Activated naive CD8-positive, alpha-beta T cell treated with anti-CD3 and anti-CD28 coated beads for 36 hours (primary cell): Measurements from ENCODE around the gene PRDM16. TPM values are rescaled to one million over a fixed set of nuclear protein-coding genes. Genes with fewer than 3 reads are reported as not detected.
"Not testable (repeated sequence)": the region's sequence is repeated elsewhere in the genome, so short reads cannot be mapped to it uniquely, and the experiment has no call there.

Experiments
- DNase-seq: peaks from one replicate; pipeline ENCODE4 v3.0.0; 2021
- H3K27ac Mint-ChIP-seq: one replicate; pipeline ENCODE4 v1.8.0; 2022; ENCODE audit warnings: mild to moderate bottlenecking, moderate library complexity, mixed read lengths
- H3K27me3 Mint-ChIP-seq: one replicate; pipeline ENCODE4 v1.8.0; 2022; ENCODE audit warnings: mild to moderate bottlenecking, mixed read lengths
- H3K36me3 Mint-ChIP-seq: one replicate; pipeline ENCODE4 v1.8.0; 2021; ENCODE audit warnings: mild to moderate bottlenecking, mixed read lengths
- H3K4me1 Mint-ChIP-seq: one replicate; pipeline ENCODE4 v1.8.0; 2021; ENCODE audit warnings: mixed read lengths
- H3K4me3 Mint-ChIP-seq: one replicate; pipeline ENCODE4 v1.8.0; 2022; ENCODE audit warnings: mild to moderate bottlenecking, moderate library complexity, mixed read lengths
- H3K9me3 Mint-ChIP-seq: one replicate; pipeline ENCODE4 v1.8.0; 2022; ENCODE audit warnings: mixed read lengths
- total RNA-seq, 2 experiments: library from RNA; stranded (reverse); gene quantifications; one replicate each; pipeline ENCODE4 v1.2.3, GENCODE V29; 2021

PRDM16 gene
- total RNA-seq, 2 experiments from 2014 or later, result 0.06 to 0.12 TPM

DNA sequence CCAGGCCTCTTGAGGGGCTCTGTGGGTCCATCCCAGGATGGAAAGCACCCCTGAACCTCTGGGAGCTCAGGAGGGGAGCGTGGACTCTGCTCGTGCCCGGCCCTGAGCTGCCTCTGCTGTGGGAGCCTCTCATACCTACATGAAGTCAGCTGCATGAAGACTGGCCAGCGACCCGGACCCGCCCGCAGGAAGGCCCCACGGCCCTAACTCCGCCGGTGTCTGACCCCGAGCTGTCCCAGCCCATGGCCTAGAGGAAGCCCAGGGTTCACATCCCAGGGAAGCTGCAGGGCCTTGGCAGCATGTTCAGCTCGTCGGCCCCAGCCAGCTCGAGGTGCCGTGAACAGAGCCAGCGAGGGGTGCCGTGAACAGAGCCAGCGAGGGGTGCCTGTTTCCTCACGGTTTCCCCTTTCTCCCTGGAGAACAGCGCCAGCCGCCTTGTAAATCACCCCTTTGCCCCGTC is 207.4 kb downstream of the PRDM16 start:
- Mint-ChIP-seq H3K4me3 (no peak overlapping the region), H3K27me3 (no peaks in the 10 kb centered on the region), H3K9me3 (no peaks in the 10 kb centered on the region), H3K27ac (no peak overlapping the region), H3K36me3 (no peaks in the 10 kb centered on the region), H3K4me1 (no peaks in the 10 kb centered on the region)
- no peak for DNase-seq

DNA sequence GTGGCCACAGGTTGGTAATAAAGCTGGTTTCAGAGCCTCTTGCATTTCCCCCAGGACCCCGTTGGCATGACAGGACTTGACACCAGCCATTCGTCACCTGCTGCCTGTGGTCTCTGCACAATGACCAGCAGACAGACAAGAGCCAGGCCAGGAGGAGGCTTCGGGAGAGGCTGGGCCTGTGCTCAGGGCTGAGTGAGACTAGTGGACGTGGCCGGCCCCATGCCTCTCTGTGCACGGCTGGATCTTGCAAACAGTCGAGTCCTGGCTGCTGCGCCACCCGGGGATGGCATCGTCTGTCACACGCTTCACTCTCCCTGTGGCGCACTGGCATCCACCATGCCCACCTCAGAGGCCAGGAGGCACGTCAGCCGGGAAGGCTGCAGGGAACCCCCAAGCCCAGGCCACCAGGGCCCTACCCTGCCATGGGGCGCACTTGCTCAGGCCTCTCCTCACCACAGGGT is 208.0 kb downstream of the PRDM16 start:
- no peak for DNase-seq
- H3K4me1 Mint-ChIP-seq, result no peaks in the 10 kb centered on the region
- no peaks in the 10 kb centered on the region for H3K27me3 Mint-ChIP-seq
- no peaks in the 10 kb centered on the region for H3K36me3 Mint-ChIP-seq
- H3K4me3 Mint-ChIP-seq, result no peak overlapping the region
- H3K27ac Mint-ChIP-seq, result no peak overlapping the region
- no peaks in the 10 kb centered on the region for H3K9me3 Mint-ChIP-seq

DNA sequence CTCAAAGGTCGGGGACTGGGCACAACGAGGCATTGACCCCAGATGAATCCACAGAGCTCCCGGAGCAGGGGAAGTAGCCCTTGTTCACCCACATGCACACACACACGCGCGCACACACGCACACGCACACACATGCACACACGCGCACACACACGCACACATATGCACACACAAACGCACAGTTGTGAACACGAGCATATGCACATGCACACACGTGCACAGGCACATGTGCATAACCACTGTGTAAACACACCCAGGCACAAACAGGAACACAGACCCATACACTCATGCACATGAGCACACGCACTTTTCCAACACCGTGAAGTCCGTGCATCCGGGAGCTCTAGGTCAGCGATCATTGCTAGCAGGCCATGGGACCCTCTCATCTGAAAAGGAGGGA is 208.6 kb downstream of the PRDM16 start:
- no peaks in the 10 kb centered on the region for H3K4me1 Mint-ChIP-seq
- DNase-seq, result no peak
- no peaks in the 10 kb centered on the region for H3K36me3 Mint-ChIP-seq
- no peaks in the 10 kb centered on the region for H3K27me3 Mint-ChIP-seq
- no peak overlapping the region for H3K4me3 Mint-ChIP-seq
- H3K27ac Mint-ChIP-seq, result no peak overlapping the region
- H3K9me3 Mint-ChIP-seq, result no peaks in the 10 kb centered on the region

DNA sequence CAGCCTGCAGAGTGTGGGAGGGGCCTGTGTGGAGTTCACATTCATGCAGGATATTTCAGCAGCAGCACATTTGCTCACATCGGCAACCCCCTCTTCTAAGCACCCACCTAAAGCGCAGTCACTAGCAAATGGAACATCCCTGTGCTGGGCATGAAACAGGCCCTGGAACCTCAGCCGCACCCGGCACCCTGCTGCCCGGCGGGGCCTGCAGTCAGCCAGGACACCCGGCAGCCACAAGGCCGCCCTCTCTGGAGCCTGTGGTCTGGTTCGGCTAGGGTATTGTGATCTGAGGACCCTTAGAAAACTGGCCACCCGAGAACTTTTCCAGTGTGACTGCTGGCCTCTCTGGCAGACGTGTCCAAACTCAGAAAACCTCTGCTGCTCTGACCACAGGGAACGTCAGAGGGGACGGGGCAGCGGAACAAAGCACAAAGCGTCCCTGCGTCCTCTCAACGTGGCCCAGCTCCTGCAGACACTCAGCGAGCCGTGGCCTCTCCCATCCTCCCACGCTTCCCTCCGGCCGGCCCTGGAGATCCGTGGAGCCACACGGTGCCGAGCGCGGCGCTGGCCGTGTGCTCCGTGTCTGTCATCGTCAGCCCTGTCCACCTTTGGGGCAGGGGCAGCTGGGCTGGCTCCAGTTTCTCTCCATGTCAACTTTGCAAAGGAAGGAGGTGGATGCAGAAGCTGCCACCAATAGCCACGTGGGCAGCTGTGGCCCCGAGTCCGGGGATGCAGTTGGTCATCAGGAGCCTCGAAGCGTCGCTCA is 209.6 kb downstream of the PRDM16 start:
- DNase-seq, result no peak
- Mint-ChIP-seq H3K9me3 (no peaks in the 10 kb centered on the region), H3K4me3 (no peak overlapping the region), H3K4me1 (no peaks in the 10 kb centered on the region), H3K27me3 (peaks cover 4% of the 10 kb centered on the region), H3K27ac (no peak overlapping the region), H3K36me3 (no peaks in the 10 kb centered on the region)

DNA sequence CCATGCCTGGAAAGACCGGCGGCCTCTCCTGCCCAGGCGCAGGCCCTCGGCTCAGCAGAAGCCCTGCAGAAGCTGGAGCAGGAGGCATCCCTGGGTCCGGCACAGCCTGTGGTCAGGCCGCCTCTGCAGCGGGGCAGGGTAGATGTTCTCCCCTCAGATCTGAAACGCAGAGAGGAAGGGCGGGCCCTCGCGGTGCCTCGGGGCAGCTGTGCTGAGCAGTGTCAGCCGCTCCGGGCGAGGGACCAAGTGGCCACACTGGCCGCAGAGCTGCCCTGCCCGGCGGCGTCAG is 210.1 kb downstream of the PRDM16 start:
- Mint-ChIP-seq H3K27me3 (peaks cover 5% of the 10 kb centered on the region), H3K4me1 (no peaks in the 10 kb centered on the region), H3K36me3 (no peaks in the 10 kb centered on the region), H3K4me3 (no peak overlapping the region), H3K27ac (no peak overlapping the region), H3K9me3 (no peaks in the 10 kb centered on the region)
- no peak for DNase-seq

DNA sequence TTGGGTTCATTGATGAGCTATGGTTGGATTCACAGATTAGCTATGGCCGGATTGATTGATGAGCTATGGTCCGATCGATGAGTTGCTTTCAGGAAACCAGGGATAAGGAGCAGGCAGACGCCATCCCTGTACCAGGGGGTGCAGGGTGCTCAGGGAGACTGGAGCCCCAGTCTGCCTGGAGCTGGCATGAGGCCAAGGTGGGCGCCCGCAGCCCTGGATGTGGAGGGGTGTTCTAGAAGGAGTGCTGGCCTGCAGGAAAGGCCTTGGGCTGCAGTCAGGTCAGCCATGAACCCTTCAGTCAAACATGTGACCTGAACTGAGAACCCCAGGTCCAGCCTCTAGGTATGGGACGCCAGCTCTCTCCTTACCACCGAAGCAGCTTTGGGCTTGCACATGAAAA is 212.7 kb downstream of the PRDM16 start:
- no peak overlapping the region for H3K27ac Mint-ChIP-seq
- H3K4me1 Mint-ChIP-seq, result no peaks in the 10 kb centered on the region
- no peaks in the 10 kb centered on the region for H3K9me3 Mint-ChIP-seq
- H3K4me3 Mint-ChIP-seq, result no peak overlapping the region
- no peak for DNase-seq
- peaks cover 5% of the 10 kb centered on the region for H3K27me3 Mint-ChIP-seq
- H3K36me3 Mint-ChIP-seq, result no peaks in the 10 kb centered on the region

DNA sequence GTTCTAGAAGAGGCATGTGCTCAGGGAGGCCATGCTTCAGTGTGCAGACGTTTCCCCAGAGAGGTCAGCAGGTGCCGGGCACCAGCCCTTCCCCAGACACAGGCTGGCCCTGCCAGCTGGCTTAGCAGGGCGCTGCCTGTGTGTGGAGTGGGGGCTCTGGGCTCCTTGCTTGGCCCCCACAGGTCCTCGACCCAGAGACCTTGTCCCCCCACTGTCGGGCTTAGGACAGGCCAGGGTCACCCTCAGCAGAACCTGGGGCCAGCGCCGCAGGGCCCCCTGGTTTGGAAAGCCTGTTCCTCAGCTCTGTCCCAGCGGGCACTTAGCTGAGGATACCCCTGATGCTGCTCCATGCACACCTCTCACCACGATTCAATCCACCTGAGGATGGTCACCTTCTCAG is 213.2 kb downstream of the PRDM16 start:
- no peaks in the 10 kb centered on the region for H3K36me3 Mint-ChIP-seq
- no peaks in the 10 kb centered on the region for H3K4me1 Mint-ChIP-seq
- peaks cover 5% of the 10 kb centered on the region for H3K27me3 Mint-ChIP-seq
- H3K4me3 Mint-ChIP-seq, result no peak overlapping the region
- H3K9me3 Mint-ChIP-seq, result no peaks in the 10 kb centered on the region
- no peak overlapping the region for H3K27ac Mint-ChIP-seq
- DNase-seq, result no peak

DNA sequence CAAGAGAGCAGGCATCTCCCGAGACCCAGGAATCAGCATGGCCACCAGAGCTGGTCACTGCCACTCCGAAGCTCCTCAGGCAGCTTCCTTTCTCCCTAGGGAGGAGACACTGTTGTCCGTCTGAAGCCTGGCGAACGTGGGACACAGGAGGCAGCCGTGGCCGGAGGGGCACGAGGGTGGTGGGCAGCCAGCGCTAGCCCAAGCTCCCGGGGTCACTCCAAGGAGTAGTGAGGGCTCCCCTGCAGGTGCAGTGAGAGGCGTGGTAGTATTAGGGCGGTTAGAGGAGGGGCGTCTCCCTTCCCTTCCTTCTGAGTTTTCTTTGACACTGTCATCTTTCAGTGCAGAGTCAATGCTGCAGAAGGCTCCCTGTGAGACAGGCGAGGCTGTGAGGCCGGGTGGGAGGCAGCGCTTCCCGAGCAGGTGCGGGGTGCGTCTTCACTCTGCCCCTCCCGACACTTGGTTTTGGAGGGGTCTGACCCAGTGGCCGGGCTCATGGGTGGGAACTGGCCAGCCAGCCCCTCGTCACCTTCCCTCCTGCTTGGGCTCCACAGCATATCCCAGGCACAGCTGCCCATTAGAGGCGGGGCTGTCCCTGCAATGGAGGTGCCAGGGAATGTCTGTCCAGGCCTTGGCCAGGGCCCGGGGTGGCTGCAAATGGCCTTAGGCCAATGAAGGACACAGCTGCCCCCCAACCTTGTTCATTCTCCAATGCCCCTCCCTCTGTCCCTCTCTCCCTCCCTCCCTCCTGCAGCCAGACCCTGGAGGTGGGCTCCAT is 213.8 kb downstream of the PRDM16 start:
- DNase-seq, result no peak
- Mint-ChIP-seq H3K27me3 (peaks cover 5% of the 10 kb centered on the region), H3K4me1 (no peaks in the 10 kb centered on the region), H3K36me3 (no peaks in the 10 kb centered on the region), H3K4me3 (no peak overlapping the region), H3K27ac (no peak overlapping the region), H3K9me3 (no peaks in the 10 kb centered on the region)

DNA sequence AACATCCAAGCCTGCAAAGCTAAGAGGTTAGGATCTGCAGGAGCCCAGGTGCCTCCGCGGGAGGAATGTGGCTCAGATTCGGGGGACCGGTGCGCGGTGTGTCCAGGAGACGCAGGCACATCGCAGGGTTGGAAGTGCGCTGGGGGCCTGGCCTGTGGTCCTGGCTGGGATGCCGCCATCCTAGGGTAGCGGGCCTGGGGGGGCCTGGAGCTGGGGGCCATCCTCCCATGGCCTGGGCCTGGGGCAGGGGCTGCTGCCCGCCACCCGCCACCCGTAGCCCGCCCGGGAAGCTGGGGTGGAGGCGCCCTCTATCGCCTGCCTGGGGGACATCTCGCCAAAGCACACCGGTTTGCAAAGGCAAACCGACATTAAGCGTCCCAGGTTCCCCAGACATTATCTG is 214.8 kb downstream of the PRDM16 start:
- peak; percentile 21 for DNase-seq
- Mint-ChIP-seq H3K27ac (no peak overlapping the region), H3K4me1 (no peaks in the 10 kb centered on the region), H3K27me3 (peaks cover 5% of the 10 kb centered on the region), H3K4me3 (no peak overlapping the region), H3K9me3 (no peaks in the 10 kb centered on the region), H3K36me3 (no peaks in the 10 kb centered on the region)

DNA sequence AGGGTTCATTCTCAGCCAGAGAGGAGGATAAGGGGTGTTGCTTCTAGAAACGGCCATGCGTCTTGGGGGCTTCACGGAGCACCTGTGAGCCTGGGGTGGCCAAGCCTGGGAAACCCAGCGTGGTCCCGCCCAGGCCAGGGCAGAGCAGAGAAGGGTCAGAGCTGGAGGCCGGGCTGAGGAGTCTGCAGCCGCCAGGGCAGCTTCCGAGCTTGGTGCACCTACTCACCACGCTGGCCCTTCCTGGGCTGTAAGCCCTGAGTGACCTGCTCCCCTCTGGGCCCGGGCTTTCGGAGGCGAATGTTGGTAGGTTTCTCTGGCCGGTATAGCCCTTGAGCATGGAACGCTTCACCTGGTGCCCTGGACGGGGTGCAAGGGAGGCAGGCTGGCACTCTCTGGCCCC is 215.7 kb downstream of the PRDM16 start:
- Mint-ChIP-seq H3K4me3 (no peak overlapping the region), H3K36me3 (no peaks in the 10 kb centered on the region), H3K27ac (no peak overlapping the region)

DNA sequence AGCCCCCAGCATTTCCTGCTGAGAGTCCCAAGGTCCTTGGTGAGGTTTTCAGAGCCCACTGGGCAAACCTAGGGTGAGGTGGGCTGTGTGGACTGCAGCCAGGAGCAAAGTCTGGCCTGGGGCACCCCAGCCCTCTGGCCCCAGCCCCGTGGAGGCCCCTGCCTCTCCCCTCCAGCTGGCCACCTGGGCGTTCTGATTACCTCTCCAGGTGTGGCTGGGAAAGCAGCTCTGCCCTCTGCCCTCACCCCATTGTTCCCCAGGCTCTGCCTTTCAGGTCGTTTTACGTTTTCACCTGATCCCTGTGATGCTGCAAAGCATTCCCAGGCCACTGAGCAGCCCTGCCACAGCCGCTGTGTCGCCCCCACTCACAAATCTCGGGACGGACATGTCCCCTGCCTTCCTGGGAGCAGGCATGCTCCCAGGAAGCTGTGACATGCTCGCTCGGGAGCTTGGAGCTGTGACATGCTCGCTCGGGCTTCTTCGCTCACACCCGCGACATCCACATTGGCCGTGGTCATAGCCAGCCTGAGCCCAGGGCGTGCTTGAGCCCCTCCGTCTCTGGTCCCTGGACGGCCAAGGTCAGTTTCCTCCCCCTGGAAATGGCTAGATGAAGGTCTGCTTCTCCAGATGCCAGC is 216.2 kb downstream of the PRDM16 start:
- H3K4me3 Mint-ChIP-seq, result no peak overlapping the region
- no peaks in the 10 kb centered on the region for H3K4me1 Mint-ChIP-seq
- H3K36me3 Mint-ChIP-seq, result no peaks in the 10 kb centered on the region
- H3K27ac Mint-ChIP-seq, result no peak overlapping the region
- no peak for DNase-seq
- H3K27me3 Mint-ChIP-seq, result peaks cover 5% of the 10 kb centered on the region
- no peaks in the 10 kb centered on the region for H3K9me3 Mint-ChIP-seq

More for the DNA sequence above, 215.7 kb downstream of the PRDM16 start:
- Mint-ChIP-seq H3K27me3 (peaks cover 5% of the 10 kb centered on the region), H3K9me3 (no peaks in the 10 kb centered on the region), H3K4me1 (no peaks in the 10 kb centered on the region)
- DNase-seq, result no peak

DNA sequence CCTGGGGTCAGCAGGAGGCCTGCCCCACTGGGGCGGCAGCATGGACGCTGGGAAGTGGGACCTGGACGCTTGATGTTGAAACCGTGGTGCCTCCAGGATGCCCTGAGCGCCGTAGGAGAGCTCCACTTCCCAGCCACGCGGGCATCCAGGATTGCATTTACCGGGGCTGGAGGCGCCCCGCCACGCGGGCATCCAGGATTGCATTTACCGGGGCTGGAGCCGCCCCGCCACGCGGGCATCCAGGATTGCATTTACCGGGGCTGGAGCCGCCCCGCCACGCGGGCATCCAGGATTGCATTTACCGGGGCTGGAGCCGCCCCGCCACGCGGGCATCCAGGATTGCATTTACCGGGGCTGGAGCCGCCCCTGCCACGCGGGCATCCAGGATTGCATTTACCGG is 218.1 kb downstream of the PRDM16 start:
- not testable (repeated sequence) for H3K9me3 Mint-ChIP-seq, H3K36me3 Mint-ChIP-seq, H3K27me3 Mint-ChIP-seq, DNase-seq, H3K4me1 Mint-ChIP-seq, H3K27ac Mint-ChIP-seq, H3K4me3 Mint-ChIP-seq

DNA sequence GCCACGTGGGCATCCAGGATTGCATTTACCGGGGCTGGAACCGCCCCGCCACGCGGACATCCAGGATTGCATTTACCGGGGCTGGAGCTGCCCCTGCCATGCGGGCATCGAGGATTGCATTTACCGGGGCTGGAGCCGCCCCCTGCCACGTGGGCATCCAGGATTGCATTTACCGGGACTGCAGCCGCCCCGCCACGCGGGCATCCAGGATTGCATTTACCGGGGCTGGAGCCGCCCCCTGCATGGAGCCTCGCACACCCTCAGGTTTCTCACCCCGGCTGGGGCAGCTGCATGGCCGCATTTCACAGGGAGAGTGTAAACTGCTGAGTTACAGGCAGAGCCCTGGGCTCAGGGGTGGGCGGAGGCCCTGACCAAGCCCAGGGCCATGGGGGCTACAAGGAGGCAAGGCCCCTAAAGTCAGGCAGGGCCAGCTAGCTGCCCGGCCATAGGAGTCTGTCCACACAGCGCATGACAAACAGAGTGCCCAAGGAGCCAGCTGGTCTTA is 218.7 kb downstream of the PRDM16 start:
- no peak overlapping the region for H3K27ac Mint-ChIP-seq
- no peak overlapping the region for H3K4me3 Mint-ChIP-seq
- peaks cover 5% of the 10 kb centered on the region for H3K27me3 Mint-ChIP-seq
- H3K4me1 Mint-ChIP-seq, result no peaks in the 10 kb centered on the region
- no peaks in the 10 kb centered on the region for H3K9me3 Mint-ChIP-seq
- DNase-seq, result no peak
- no peaks in the 10 kb centered on the region for H3K36me3 Mint-ChIP-seq

DNA sequence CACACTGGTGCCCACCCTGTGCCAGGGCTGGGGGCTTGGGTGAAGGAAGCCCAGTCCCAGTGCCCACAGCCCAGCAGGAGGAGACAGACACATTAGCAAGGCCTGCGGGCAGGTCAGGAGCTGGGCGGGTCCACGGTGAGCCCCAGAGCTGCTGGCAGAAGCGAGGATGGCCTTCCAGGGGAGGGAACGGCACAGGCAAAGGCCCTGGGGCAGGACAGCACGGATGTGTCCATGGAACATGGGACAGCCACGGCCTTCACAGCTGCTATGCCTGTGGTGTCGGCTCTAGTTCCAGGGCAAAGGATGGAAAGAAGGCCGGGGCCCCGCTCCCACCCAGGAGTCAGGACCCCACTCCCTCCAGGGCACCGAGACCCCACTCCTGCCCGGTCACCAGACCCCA is 220.5 kb downstream of the PRDM16 start:
- H3K27me3 Mint-ChIP-seq, result no peaks in the 10 kb centered on the region
- H3K27ac Mint-ChIP-seq, result no peak overlapping the region
- no peaks in the 10 kb centered on the region for H3K36me3 Mint-ChIP-seq
- DNase-seq, result no peak
- H3K9me3 Mint-ChIP-seq, result no peaks in the 10 kb centered on the region
- no peaks in the 10 kb centered on the region for H3K4me1 Mint-ChIP-seq
- no peak overlapping the region for H3K4me3 Mint-ChIP-seq

DNA sequence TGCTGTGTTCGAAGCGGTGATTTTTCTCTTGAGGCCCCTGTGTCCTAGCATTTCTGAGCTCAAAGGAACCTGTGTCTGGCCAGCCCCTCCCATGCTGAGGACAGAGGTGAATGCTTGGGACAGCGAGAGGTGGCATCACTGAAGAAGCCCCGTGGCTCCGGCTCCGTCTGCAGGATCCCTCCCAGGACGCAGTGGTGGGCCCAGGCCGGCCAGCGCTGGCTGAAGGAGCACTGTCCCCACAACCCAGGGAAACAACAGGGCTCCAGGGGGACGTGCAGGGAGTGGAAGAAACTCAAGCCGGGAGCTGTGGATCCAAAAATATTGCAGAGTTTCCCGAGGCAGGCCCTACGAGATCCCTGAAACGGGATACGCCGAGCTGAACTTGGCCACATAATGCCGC is 221.4 kb downstream of the PRDM16 start:
- no peak for DNase-seq
- Mint-ChIP-seq H3K4me1 (no peaks in the 10 kb centered on the region), H3K36me3 (no peaks in the 10 kb centered on the region), H3K4me3 (no peak overlapping the region), H3K27ac (no peak overlapping the region), H3K9me3 (no peaks in the 10 kb centered on the region), H3K27me3 (no peaks in the 10 kb centered on the region)
